SU-DHL-6 (cell line): ENCODE measurements around the gene MUTYH.

Experiments
- H2AFZ ChIP-seq: fragments of 200-600 bp; sonication (generic); 2 replicates; pipeline ENCODE4 v1.6.1; 2014; ENCODE audit warnings: low read depth, mild to moderate bottlenecking, moderate library complexity, mixed read lengths, antibody characterized with exemption, low read length; ENCODE audit not compliant: severe bottlenecking
- H3F3A ChIP-seq: fragments of 200-600 bp; shearing (Covaris generic); 2 replicates; pipeline ENCODE4 v1.6.0; 2016; ENCODE audit warnings: antibody characterized with exemption, mild to moderate bottlenecking; ENCODE audit not compliant: insufficient read depth
- H3K27ac ChIP-seq: fragments of 200-600 bp; sonication (generic); 2 replicates; pipeline ENCODE4 v1.5.1; 2016; ENCODE audit warnings: low read depth, mild to moderate bottlenecking, low read length, moderate library complexity, mixed read lengths
- H3K27me3 ChIP-seq: fragments of 200-600 bp; sonication (generic), shearing (Covaris generic); 2 replicates; pipeline ENCODE4 v1.6.0; 2014; ENCODE audit warnings: mild to moderate bottlenecking, low read length
- H3K36me3 ChIP-seq: fragments of 200-600 bp; sonication (generic); 2 replicates; pipeline ENCODE4 v1.6.1; 2014; ENCODE audit warnings: mild to moderate bottlenecking, low read length, mixed read lengths
- H3K4me2 ChIP-seq: fragments of 300-600, 200-600 bp; shearing (Covaris generic), sonication (generic); 2 replicates; pipeline ENCODE4 v1.6.0; 2014; ENCODE audit warnings: low read length, low read depth, mild to moderate bottlenecking; ENCODE audit not compliant: poor library complexity, severe bottlenecking
- H3K4me3 ChIP-seq: fragments of 200-600 bp; sonication (generic); 2 replicates; pipeline ENCODE4 v1.5.1; 2014; ENCODE audit warnings: antibody characterized with exemption, low read length, mild to moderate bottlenecking, mixed read lengths; ENCODE audit not compliant: insufficient read depth, poor library complexity, severe bottlenecking
- H3K79me2 ChIP-seq: fragments of 200-600 bp; sonication (generic); 2 replicates; pipeline ENCODE4 v1.6.1; 2014; ENCODE audit warnings: mild to moderate bottlenecking, low read length, moderate library complexity; ENCODE audit not compliant: insufficient read depth
- H3K9ac ChIP-seq: fragments of 200-600 bp; sonication (generic); 2 replicates; pipeline ENCODE4 v1.7.0; 2014; ENCODE audit warnings: mild to moderate bottlenecking, low read length
- H3K9me2 ChIP-seq: fragments of 200-600 bp; sonication (generic); replicated peaks from 2 replicates; pipeline ENCODE4 v1.6.1; 2014; ENCODE audit warnings: low read length; ENCODE audit not compliant: insufficient read depth
- H3K9me3 ChIP-seq: fragments of 200-600 bp; sonication (generic); 2 replicates; pipeline ENCODE4 v1.6.1; 2014; ENCODE audit warnings: low read length, mixed read lengths; ENCODE audit not compliant: insufficient read depth
- H4K20me1 ChIP-seq: fragments of 200-600 bp; sonication (generic); 2 replicates; pipeline ENCODE4 v1.6.1; 2014; ENCODE audit warnings: low read depth, mild to moderate bottlenecking, antibody characterized with exemption, low read length, moderate library complexity, mixed read lengths
- CTCF ChIP-seq: fragments of 200-600 bp; sonication (generic); IDR thresholded peaks from one replicate; pipeline ENCODE4 v1.5.1; 2017; ENCODE audit warnings: antibody characterized with exemption, mild to moderate bottlenecking, low read length, moderate library complexity; ENCODE audit not compliant: insufficient read depth, poor library complexity, severe bottlenecking
- EZH2phosphoT487 ChIP-seq: fragments of 200-600 bp; sonication (generic), shearing (Covaris generic); conservative IDR thresholded peaks from 2 replicates; pipeline ENCODE4 v1.6.1; 2018; ENCODE audit warnings: mild to moderate bottlenecking, antibody characterized with exemption, low read length, moderate library complexity, mixed read lengths

The MUTYH gene

GRCh38 chr1:45348966-45349677 is 8.9 kb upstream of the MUTYH start:
- Histone ChIP-seq H3K9me3 (no peaks in the 10 kb centered on the region), H3F3A (0 out of 2 replicates have a peak, but pooled peaks cover 9% of the 10 kb centered on the region), H3K27ac (no peak overlapping the region), H3K79me2 (no peaks in the 10 kb centered on the region), H3K4me3 (no peak overlapping the region), H2AFZ (no peak overlapping the region), H4K20me1 (no peaks in the 10 kb centered on the region), H3K4me2 (no peak overlapping the region), H3K27me3 (no peaks in the 10 kb centered on the region), H3K36me3 (no peaks in the 10 kb centered on the region), H3K9ac (no peak overlapping the region), H3K9me2 (no peaks in the 10 kb centered on the region)
- TF ChIP-seq CTCF (no peak), EZH2phosphoT487 (no peak)

GRCh38 chr1:45348609-45348965 is 8.3 kb upstream of the MUTYH start:
- no peak overlapping the region for H2AFZ ChIP-seq
- H3K9me3 ChIP-seq, result no peaks in the 10 kb centered on the region
- no peaks in the 10 kb centered on the region for H4K20me1 ChIP-seq
- no peak overlapping the region for H3K4me2 ChIP-seq
- H3F3A ChIP-seq, result 0 out of 2 replicates have a peak, but pooled peaks cover 9% of the 10 kb centered on the region
- TF ChIP-seq EZH2phosphoT487, result no peak
- TF ChIP-seq CTCF, result no peak
- H3K9me2 ChIP-seq, result no peaks in the 10 kb centered on the region
- H3K9ac ChIP-seq, result no peak overlapping the region
- H3K27me3 ChIP-seq, result no peaks in the 10 kb centered on the region
- H3K4me3 ChIP-seq, result no peak overlapping the region
- H3K79me2 ChIP-seq, result no peaks in the 10 kb centered on the region
- no peak overlapping the region for H3K27ac ChIP-seq
- H3K36me3 ChIP-seq, result peaks cover 3% of the 10 kb centered on the region; the same call in 1 of the 2 replicates

DNA sequence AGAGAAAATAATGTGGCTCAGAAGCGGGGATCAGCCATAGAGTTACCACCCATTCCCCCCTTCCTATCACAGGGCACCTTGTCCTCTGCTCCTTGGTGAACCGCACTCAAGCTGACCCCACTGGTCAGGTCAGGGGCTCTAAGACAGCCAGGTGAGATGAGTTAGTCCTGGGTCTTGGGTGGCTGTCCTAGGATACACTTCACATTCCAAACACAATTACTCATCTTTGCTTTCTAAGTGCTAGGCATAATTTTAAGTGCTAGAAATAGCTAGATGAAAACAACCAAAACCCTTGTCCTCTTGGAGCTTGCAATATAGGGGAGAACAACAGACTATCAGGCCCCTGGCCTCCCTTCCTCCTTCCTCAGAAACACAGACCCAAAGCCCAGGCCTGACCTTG is 7.8 kb upstream of the MUTYH start:
- H2AFZ ChIP-seq, result no peak overlapping the region
- H3K27ac ChIP-seq, result no peak overlapping the region
- H3F3A ChIP-seq, result 0 out of 2 replicates have a peak, but pooled peaks cover 9% of the 10 kb centered on the region
- no peaks in the 10 kb centered on the region for H3K27me3 ChIP-seq
- no peak overlapping the region for H3K4me3 ChIP-seq
- no peak overlapping the region for H3K4me2 ChIP-seq
- no peaks in the 10 kb centered on the region for H3K79me2 ChIP-seq
- no peaks in the 10 kb centered on the region for H4K20me1 ChIP-seq
- peaks cover 5% of the 10 kb centered on the region; the same call in 1 of the 2 replicates for H3K36me3 ChIP-seq
- no peaks in the 10 kb centered on the region for H3K9me3 ChIP-seq
- H3K9me2 ChIP-seq, result no peaks in the 10 kb centered on the region
- no peak for TF ChIP-seq EZH2phosphoT487
- TF ChIP-seq CTCF, result no peak
- H3K9ac ChIP-seq, result no peak overlapping the region
